ELF-1 (cell line): ENCODE data around the gene CACTIN.
"Not testable (repeated sequence)": the region's sequence is repeated elsewhere in the genome, so short reads cannot be mapped to it uniquely, and the experiment has no call there.

ENCODE experiments used
- DNase-seq: peaks from one replicate; pipeline ENCODE4 v3.0.0-alpha.2; 2016; ENCODE audit warnings: low read depth, low spot score

The CACTIN gene

GRCh38 chr19:3590991-3591659 lies 35.5 kb downstream of the CACTIN start:
- no peak for DNase-seq

GRCh38 chr19:3589949-3590348 lies 36.6 kb downstream of the CACTIN start:
- DNase-seq = no peak

- DNase-seq = no peak
Measured at GRCh38 chr19:3589439-3589838, 37.2 kb downstream of the CACTIN start.

DNA sequence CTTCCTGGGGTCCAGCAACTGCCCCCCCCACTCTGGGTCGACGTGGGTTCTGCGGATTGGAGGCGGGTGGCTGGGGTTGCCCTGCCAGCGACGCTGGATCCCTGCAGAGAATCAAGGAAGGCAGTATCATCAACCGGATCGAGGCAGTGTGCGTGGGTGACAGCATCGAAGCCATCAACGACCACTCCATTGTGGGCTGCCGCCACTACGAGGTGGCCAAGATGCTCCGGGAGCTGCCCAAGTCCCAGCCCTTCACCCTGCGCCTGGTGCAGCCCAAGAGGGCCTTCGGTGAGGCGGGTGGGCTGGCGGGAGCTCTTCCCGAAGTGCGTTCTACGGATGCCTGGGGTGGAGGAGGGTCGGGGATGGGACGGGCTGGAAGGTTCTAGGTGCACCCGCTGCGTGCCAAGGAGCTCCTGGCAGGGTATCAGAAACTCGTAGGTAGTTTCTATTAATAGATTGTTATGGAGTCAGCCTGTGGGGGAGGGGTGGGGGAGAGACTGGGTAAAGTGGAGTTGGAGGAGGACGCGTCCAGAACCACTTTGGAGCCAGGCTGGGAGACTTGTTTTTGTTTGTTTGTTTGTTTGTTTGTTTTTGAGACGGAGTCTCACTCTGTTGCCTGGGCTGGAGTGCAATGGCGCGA lies 39.8 kb downstream of the CACTIN start:
- no peak for DNase-seq

GRCh38 chr19:3586127-3586626 lies 40.4 kb downstream of the CACTIN start:
- peak; percentile 47 for DNase-seq

DNA sequence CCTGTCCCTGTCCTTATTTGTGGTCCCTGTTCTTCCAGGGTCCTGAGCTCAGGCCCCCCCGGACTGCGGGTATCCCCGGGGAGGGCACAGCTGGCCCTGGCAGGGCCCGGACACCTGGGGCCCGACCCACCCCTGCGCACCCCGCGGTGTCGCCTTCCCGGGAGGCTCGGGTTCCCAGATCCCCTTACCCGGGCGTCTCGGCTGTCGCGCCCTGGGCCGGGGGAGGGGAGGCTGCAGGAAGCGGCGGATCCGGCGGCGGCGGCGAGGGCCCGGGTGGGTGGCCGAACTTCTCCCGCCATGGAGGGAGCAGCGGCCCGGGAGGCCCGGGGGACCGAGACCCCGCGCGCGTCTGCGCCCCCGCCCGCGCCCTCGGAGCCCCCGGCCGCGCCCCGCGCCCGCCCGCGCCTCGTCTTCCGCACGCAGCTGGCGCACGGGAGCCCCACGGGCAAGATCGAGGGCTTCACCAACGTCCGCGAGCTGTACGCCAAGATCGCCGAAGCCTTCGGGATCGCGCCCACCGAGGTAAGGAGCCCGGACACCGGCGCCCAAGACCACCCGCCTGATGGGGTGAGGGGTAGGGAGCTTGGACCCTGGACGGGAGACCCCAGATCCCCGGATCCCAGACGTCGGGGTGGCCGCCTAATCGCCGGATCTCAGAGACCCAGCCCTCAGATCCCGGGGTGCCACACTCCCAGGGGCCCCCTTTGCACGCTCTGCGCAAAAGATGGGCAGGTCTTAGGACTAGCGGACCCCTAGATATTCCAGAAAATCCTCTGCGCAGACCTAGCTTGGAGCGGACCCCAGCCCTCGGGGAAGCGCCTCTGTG lies 41.1 kb downstream of the CACTIN start, which contains the start of gene GIPC3:
GIPC3 (plus strand) TSS at position 178 of the 826 bp plus-strand sequence; CDS start at position 298, 120 bp downstream.
- no peak for DNase-seq

- not testable (repeated sequence) for DNase-seq
Measured at GRCh38 chr19:3584036-3584802, 42.4 kb downstream of the CACTIN start.

DNA sequence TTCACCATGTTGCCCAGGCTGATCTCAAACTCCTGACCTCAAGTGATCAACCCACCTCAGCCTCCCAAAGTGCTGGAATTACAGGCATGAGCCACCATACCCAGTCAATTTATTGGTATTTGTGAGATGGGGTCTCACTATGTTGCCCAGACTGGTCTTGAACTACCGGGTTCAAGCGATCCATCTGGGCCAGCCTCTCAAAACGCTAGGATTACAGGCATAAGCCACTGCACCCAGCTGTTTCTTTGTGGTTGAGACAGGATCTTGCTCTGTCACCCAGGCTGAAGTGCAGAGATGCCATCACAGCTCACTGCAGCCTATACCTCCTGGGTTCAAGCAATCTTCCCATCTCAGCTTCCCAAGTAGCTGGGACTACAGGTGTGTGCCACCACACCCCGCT lies 44.8 kb downstream of the CACTIN start:
- not testable (repeated sequence) for DNase-seq

DNA sequence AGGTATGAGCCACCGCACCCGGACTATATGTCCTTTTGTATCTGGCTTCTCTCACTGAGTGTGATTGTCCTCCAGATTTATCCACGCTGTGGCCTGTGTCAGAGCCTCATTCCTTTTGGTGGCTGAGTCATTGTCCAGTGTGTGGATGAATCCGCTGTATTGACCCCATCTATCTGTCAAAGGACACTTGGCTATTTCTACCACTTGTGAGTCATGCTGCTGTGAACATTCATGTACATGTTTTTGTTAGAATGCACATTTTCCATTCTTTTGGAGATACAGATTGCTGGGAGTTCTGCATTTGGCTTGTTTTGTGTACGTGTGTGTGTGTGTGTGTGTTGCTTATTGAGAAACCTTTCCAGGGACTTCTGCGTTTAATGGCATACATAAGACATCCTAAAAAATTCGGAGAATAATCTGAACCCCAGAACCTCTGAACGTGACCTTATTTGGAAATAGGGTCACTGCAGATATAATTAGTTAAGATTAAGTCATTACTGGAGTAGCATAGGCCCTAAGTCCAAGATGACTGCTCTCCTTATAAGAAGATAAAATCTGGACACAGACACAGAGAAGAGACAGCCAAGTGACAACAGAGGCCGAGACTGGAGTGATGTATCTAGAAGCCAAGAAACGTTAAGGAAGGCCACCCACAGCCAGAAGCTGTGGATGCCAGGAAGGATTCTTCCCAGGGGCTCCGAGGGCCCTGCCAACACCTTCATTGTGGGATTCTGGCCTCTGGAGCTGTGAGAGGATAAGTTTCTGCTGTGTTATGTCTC lies 46.2 kb downstream of the CACTIN start:
- no peak for DNase-seq

DNA sequence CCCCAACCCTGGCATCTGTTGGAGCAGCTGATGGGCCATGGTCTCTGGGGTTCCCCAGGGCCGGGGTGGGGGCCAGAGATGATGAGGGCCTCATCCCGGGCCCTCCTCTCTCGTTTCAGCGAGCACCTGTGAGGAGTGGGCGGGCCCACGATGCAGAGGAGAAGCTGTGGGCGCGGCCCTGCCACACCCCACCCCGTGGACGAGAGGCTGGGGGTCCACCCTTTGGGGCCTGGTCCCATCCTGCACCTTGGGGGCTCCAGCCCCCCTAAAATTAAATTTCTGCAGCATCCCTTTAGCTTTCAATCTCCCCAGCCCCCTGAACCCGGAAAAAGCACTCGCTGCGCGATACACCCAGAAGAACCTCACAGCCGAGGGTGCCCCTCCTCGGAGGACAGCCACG lies 48.2 kb downstream of the CACTIN start:
- DNase-seq = no peak

GRCh38 chr19:3577723-3578344 lies 48.8 kb downstream of the CACTIN start:
- no peak for DNase-seq

DNA sequence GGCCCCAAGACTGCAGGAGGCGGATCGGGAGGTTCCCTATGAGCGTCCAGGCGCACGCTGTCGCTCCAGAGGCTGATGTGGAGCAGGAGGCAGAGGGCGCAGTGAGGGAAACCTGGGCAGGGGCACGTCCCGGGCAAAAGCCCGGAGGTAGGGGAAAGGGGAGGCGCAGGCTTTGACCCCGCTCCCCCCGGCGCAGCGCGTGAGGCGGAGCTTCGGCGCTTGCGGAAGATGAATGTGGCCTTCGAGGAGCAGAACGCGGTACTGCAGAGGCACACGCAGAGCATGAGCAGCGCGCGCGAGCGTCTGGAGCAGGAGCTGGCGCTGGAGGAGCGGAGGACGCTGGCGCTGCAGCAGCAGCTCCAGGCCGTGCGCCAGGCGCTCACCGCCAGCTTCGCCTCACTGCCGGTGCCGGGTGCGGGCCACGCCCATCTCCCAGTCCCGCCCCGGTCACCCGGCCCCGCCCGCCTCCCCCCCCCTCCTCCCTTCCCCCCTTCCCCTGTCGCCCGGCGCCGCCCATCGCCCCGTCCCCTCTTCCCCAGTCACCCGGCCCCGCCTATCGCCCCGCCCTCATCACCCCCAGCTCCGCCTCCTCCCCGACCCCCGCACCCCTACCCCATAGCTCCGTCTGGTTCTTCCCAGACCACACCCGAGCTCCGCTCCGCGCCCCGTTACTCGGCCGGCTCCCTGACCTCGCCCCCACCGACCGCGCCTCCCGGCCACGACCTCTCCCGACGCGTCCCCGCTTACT lies 49.7 kb downstream of the CACTIN start:
- peak; percentile 75 for DNase-seq

DNA sequence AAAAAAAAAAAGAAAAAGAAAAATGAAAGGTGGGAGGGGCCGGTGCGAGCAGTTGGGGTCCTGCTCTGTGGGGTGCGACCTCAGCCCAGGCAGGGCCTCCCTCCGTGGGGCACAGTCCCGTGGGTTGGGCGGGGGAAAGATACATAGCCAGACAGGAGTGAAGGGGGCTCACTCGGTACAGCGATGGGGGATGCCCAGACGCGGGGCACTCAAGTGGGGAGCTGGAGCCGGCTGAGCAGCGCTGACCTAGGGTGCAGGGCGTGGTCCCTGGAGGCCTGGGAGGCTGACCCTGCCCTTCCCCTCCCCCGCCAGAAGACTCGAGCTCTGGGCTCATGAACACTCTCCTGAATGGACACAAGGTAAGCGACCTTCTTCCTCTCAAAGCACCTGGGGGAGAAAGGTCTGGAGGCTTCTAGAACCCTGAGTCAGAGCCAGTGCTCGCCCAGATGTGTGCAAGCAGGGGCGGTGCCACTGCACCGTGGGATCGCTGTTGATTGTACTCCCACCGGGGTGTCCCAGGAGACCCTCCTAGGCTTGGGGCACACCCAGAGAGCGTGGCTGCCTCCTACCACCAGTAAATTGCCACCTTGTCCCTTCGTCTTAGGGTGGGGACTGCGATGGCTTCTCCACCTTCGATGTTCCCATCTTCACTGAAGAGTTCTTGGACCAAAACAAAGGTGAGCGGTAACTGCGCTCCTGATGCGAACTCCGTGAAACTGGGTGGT lies 50.5 kb downstream of the CACTIN start:
- no peak for DNase-seq

- DNase-seq = peak; percentile 80
Measured at GRCh38 chr19:3575260-3575741, 51.3 kb downstream of the CACTIN start.

GRCh38 chr19:3573858-3574637 lies 52.5 kb downstream of the CACTIN start:
- peak; percentile 99 for DNase-seq

DNA sequence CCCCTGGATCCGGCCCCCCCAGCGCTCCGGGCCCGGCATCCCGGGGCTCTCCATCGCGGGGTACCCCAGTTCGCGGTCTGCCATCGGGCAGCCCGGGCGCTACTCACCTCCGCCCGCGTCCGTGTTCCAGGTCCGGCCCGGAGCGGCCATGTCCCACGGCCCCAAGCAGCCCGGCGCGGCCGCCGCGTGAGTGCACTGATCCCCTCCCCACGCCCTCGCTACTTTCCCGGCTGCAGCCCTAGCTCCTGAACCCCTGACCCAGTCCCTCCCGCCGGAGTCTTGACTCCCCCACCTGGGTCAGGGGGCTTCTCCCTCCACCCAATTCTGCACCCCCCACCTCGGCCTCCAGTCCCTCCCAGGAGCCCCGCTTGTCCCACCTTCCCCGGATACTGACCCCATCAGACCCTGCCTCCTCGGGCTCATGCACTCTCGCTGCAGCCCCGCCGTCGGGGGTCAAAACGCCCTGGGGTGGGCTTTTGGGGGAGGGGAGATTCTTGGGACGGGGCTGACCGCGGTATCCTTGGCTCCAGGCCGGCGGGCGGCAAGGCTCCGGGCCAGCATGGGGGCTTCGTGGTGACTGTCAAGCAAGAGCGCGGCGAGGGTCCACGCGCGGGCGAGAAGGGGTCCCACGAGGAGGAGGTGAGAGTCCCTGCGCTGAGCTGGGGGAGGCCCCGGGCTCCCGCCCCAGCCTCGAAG lies 53.3 kb downstream of the CACTIN start:
- DNase-seq = no peak

GRCh38 chr19:3572855-3573161 lies 53.8 kb downstream of the CACTIN start, which contains the start of gene HMG20B:
Gene HMG20B (plus strand): TSS chr19:3572944. CDS start chr19:3573310, 366 bp downstream.
- DNase-seq = no peak
